Stimulated activated CD4-positive, alpha-beta T cell treated with anti-CD3 and anti-CD28 coated beads, TNF-alpha, amount 100 ng/mL, for 4 hours (primary cell): Measurements from ENCODE around the gene ENTPD8.

Experiments used
- DNase-seq, 3 experiments: peaks; one replicate each; pipeline ENCODE4 v3.0.0-alpha.2; 2020; ENCODE audit warnings: low read depth in 3 of 3

Gene ENTPD8, protein sequence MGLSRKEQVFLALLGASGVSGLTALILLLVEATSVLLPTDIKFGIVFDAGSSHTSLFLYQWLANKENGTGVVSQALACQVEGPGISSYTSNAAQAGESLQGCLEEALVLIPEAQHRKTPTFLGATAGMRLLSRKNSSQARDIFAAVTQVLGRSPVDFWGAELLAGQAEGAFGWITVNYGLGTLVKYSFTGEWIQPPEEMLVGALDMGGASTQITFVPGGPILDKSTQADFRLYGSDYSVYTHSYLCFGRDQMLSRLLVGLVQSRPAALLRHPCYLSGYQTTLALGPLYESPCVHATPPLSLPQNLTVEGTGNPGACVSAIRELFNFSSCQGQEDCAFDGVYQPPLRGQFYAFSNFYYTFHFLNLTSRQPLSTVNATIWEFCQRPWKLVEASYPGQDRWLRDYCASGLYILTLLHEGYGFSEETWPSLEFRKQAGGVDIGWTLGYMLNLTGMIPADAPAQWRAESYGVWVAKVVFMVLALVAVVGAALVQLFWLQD

DNA sequence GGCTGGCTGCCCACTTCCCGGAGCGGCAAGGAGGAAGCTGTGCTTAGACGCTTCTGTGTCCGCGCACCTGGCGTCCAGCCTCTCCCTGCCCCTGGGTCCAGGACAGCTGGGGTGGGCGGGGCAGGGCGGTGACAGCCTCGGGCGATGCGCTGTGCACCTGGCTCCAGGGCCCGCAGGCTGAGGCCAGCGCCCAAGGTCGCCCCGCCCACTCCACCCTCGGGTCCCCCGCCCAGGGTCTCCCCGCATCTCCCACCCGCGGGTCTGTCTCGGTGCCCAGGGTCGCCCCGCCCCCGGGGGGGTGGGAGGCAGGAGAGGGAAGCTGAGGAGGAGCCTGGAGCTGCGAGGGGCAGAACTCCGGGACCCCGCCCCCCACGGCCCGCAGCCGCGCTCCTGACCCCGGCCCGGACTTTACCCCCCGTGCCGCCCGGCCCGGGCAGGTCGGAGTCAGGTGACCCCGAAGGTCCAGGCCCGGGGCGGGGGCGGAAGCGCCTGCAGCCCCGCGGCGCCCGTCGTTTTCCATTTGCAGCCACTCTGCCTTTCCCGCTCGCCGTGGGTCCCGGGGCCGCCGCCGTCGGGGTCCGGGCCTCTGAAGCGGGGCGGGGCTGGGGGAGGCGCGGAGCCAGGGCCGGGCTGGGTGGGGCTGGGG is at the start of gene ENTPD8:
Gene ENTPD8, minus strand, starts transcription at position 69 of the 646 bp plus-strand sequence. CDS start 3,072 bp downstream, outside the sequence.
- DNase-seq = no peak

DNA sequence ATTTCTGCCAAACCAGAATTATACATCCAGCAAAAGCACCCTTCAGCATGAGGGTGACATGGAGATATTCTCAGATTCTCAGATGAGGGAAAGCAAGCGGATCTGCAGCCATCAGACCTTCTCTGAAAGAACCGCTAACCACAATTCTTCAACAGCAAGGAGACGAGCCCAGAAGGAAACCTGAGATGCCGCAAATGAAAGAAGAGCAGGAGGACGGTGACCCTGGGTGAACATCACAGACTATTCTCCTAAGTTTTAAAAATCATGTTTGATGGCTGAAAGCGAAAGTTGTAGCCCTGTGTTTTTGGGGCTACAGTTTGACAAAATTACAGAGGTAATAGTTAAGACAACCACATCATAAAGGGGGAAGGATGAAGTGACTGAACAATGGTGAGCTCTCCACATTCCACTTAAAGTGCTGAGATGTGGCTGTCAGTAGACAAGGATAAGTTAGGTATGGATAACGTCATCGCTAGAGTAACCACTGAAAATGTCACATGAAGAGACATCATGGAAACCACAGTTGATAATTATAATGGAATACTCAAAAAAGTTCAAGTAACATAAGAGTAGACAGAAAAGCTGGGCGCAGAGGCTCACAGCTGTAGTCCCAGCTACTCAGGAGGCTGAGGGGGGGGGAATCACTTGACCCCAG is 49.5 kb upstream of the ENTPD8 start:
- DNase-seq = no peak

DNA sequence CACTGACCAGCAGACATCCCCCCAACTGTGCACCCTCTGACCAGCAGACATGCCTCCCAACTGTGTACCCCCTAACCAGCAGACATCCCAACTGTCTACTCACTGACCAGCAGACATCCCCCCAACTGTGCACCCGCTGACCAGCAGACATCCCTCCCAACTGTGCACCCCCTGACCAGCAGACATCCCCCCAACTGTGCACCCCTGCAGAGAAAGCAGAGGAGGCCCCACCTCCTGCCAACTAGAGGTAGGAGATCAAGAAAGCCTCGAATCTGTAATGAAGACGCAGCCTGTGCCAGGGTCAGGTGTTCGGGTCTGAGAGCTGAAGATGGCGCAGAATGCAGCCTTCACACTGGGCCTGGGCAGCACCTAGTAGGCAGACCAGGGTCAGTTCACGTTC is 47.7 kb upstream of the ENTPD8 start:
- no peak for DNase-seq

DNA sequence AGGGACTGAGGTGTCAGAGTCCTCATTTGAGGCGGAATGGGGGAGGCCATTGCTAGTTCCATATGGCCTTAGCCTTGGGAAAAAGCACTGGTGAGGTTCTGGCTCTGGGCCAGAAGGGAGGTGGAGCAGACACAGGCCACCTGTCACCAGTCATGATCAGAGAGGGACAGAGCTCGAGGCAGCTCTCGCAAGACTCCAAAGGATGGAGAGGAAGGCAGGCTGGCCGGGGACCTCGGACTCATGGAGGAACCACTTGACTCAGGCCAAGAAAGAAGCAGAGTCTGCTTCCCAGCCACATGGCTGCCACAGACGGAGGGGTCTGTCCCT is 47.1 kb upstream of the ENTPD8 start:
- DNase-seq = no peak

DNA sequence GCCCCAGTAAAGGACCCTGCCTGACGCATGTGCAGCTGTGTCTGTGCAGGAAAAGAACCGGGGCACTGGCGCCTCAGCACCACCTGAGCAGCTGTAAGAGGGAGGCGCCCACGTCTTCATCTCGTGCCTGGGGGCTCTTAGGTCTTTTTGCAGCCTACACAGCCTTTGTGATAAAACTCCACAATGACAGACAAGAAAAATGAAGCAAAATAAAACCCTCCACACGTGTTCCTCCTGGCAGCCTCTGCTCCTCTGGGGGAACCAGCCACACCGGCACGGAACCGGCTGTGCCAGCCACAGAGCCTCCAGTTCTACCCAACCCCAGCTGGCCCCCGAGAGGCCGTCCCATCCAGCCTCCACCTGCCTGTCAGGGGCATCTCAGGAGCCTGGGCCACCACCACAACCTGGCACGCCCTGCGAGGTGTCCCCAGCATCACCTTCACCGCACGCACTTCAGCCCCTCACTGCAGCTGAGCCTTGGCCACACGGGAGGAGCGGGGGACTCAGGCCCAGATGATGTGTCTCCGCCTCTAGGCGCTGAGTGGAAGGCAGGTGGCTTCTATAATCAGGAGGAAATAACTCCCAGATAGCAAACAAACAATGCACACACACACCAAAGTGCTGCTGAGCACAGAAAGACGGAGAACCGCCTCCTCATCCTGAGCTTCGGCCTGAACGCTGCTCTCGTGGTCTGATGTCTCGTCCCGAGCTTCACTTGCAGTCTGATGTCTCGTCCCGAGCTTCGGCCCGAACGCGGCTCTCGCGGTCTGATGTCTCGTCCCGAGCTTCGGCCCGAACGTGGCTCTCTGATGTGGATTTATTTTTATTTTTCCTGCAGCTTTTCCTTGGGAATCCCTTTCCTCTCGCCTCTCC is 46.5 kb upstream of the ENTPD8 start:
- DNase-seq = no peak

DNA sequence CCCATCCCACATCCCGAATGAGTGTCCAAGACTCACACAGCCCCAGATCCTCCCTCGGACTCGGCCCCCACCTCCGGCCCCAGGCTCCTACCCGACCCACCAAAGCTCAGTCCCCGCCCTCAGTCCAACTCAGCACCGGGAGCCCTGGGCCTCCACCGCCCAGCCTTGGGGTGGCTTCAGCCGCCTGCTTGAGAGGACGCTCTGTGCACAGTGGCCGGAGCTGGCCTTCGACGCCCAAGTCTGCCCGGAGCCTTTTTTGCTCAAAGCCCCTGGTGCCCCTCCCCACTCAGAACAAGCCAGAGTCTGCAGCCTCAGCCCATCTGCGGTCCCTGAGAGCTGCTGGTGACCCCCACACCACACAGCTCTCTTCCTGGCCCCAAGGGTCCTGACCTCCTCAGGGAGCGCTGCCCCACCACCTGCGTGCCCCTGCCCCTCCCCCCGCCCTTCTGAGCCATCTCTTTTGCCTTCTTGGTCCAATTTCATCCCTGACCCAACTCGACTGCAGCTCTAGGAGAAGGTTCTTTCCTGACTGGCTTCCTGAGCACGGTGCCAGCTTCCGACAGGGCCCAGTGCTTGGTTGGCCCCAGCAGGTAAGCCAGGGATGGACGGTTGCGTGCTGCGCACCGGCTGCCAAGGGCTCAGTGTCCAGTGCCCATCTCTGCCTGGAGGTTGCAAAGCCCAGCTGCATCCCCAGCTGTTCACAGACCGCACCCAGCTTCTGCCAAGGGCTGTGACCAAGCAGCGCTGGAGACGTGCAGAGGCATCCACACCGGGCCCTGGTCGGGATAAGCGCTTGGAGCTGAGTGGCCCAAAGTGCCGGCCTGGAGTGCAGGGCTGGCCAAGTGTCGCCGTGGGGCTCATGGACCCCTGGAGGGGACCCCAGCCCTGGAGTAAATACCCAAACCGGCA is 45.6 kb upstream of the ENTPD8 start:
- DNase-seq = no peak

DNA sequence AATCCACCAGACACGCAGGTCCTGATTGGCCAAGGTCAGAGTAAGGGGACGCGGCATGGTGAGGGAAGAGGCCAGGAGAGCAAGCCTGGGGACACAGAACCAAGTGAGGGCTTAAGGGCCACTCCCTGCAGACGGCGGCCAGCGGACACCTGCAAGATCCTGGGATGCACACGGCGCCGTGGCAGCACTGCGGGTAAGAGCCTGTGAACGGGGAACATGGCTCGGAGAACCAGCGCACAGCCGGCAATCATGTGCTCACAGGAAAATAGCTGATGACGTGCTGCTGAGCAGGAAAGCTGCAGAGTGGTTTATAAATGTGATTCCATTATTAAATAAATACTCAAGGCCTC is 45.0 kb upstream of the ENTPD8 start:
- DNase-seq = no peak

DNA sequence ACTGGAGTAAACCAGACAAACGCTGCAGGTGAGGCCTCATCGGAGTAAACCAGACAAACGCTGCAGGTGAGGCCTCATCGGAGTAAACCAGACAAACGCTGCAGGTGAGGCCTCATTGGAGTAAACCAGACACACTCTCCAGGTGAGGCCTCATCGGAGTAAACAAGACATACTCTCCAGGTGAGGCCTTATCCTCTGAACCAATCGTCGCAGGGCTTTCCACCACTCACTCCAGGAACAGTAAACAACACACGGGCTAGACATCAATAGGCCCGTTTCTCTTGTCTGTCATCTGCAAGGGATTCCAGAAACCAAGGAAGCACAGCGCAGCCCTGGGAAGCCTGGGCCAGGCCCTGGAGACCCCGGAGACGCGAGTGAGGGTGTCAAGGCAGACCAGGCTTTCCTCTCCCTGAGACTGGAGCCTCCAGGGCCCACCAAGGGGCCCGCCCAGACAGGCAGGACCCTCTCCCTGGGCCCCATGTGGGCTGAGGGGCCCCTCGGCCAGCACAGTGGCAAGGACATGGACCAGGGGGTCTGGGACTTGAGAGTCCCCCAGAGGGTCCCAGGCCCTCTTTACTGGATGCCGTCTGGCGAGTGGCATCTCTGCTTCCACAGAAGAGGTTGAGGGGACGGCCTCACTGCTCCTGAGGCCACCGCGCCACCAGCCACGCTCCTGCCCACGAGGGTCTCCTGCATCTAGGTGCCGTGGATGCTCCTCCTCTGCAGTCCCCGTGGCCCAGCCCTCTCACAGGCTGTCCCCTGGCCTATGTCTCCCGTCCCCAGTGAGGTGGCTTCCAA is 44.4 kb upstream of the ENTPD8 start:
- DNase-seq = no peak

DNA sequence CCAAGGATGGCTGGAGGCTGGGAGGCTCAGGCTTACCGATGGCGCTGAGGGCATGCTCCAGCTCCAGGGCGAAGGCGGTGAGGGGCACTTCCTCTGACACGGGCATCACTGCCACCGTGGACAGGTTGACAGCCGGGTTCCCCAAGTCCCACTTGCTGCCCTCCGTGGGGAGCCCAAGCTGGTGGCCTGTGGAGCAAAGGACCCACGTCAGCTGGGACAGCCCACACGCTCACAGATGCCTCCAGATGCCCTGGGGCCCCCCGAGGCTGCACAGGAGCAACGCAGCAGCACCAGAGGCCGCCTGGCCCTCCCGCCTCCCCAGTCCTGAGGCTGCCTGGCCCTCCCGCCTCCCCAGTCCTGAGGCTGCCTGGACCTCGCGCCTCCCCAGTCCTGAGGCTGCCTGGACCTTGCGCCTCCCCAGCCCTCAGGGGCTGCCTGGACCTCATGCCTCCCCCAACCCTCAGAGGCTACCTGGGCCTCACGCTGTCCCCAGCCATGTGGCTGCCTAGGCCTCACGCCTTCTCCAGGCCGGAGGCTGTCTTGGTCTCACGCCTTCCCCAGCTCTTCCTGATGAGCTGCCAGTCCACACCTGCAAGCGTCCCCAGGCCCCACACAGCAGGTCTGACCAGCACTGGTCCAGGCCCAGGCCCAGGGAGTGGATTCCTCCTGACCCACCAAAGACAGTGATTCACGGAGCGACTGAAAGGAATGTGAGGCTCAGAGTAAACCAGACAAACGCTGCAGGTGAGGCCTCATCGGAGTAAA is 43.6 kb upstream of the ENTPD8 start:
- DNase-seq = no peak

DNA sequence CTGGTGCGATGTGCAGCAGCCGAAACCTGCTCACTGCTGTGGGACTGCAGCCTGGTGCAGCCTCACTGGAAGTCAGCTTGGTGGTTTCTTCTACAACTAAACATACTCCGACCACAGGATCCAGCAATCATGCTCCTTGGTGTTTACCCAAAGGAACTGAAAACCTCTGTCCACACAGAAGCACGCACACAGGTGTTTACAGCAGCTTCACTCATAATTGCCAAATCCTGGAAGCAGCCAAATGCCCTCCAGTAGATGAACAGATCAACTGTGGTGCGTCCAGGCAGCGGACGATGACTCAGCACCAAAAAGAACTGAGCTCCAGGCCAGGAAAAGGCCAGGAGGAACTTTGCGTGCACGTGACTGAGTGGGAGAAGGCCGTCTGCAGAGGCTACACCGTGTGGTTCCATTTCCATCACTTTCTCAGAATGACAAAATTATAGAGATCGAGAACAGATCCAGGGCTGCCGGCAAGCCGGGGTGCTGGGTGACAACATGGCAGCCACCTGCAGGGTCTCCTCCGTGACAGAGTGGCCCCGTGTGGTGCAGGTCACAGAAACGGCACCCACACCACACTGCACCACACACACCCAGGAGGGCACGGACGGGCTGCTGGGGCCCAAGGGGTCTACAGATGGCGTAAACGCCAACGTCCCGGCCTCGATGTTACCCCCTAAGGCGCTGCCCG is 41.1 kb upstream of the ENTPD8 start:
- DNase-seq = no peak

DNA sequence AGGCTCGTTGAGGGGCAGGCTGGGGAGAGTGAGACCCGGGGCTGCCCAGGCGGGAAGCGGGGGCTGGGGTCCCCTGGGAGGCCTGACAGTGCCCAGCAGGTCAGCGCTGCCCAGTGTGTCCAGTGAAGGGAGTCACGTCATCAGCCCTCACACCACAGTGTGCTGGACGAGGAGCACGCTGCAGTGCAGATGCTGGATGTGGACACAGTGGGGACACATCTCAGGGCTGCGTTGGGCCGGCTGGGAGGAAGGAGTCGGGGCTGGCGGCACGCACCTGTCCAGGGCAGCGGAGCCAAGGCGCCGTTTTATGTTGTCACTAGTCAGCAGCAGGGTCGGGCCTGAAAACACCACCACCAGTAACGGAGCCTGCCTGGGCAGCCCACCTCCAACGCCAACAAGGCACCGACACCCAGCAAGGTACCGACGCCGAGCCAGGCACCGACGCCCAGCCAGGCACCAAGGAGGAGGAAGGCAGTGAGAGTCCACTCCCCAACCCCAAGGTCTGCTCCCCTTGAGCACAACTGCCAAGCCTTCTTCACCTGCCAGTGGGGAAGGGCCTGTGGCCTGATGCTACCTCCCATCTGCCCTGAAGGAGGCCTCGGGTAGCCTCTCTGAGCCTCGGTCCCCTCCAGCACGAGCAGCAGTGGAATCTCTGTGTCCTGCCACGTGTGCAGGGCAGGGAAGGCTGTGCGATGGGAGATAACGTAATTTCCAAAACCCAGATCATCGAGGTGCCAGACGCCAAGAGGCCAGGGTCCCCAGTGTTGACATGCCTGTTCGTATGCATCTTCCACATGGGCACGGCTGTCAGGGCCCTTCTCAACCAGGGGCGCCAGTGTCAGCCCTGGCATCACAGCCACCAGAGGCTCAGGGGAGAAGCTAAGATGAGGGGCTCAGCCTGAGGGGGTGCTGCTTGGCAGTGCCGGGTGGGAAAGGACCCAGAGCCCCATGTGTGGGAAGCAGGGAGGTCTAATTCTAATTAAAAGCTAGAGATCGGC is 39.8 kb upstream of the ENTPD8 start:
- DNase-seq = no peak

DNA sequence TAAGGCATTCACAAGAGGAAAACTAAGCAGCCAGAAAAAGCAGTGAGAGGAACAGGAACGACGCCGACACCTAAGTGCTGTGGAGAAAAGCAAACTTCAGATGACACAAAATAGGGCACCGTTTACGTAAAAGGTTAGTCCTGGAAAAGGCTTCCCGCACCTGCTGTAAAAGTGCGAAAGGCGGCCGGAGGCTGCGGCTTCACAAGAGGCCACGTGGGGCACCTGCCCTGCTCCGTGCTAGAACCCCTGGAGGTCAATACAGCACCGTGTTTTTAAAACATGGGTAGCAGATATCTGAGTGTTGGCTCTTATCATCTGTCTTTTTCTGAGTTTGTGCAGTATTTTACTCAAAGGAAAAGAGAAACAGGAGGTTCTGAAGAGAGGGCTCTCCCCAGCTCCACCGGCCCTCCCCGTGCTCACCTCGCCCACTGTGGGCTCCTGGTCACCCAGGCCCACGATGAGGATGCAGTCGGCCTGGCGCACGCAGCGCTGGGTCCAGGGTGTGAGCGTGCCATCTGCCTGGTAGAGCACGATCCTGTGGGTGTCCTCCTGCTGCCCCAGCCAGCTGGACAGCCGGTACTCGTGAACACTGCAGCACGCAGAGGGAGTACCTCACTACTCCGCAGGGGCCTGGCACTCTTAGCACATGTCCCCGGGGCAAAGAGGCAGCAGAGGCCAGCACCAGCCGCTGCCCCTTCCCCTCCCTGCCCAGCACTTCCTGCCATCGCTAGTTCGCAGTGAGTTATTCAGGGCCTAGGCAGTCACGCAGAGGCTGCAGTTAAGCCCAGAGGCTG is 38.9 kb upstream of the ENTPD8 start:
- DNase-seq = no peak

DNA sequence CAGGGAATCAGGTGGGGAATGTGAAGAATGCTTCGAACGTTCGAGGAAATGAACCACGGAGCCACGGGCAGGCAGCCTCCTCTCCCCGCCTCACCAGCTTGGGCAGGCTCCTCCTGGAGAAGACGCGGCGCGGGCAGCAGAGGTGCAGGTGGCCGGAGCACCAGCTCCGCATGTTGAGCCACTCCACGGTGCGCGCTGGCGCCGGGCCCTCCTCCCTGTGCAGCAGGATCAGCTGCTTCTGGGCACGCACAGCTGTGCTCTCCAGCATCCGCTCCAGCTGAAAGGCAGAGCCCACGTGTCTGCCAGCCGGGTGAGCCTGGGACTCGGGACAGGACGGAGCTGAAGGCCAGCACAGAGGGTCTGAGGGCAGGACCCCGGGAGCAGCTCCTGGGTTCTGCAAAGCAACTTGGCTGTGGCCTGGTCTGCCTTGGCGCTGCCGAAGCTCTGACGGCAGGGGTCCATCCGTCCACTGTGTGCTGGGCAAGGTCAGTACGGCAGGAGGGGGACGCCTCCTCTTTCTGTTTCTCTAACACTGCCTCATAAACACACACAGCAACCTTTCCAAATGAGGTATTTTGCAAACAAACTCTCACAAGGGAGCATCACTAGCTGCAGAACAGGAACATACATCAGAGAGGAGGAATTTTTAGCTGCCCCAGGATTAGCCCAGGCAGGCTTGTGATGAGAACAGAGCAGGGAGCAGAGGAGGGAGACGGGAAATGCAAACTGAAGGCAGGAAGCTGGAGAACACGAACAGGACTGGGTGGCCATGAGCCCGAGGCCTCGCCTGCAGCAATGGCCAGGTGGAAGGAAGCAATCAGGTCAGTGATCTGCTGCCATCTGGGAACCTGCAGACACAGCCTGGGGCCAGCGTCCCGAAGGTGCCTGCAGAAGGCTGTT is 38.1 kb upstream of the ENTPD8 start:
- no peak for DNase-seq

DNA sequence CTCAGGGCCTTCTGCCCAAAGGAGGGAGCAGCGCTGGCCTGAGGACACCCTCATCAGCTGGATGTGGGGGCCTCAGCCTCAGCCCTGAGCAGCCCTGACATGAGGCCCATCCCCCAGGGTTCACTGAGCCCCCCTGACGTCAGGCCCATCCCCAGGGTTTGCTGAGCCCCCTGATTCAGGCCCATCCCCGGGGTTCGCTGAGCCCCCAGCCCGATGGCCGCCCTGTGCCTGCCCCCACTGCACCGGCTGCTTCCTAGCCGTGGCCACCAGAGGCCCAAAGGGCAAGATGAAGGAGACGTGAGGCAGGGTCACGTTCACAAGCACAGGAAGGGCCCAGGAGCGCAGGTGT is 37.4 kb upstream of the ENTPD8 start:
- DNase-seq = no peak

DNA sequence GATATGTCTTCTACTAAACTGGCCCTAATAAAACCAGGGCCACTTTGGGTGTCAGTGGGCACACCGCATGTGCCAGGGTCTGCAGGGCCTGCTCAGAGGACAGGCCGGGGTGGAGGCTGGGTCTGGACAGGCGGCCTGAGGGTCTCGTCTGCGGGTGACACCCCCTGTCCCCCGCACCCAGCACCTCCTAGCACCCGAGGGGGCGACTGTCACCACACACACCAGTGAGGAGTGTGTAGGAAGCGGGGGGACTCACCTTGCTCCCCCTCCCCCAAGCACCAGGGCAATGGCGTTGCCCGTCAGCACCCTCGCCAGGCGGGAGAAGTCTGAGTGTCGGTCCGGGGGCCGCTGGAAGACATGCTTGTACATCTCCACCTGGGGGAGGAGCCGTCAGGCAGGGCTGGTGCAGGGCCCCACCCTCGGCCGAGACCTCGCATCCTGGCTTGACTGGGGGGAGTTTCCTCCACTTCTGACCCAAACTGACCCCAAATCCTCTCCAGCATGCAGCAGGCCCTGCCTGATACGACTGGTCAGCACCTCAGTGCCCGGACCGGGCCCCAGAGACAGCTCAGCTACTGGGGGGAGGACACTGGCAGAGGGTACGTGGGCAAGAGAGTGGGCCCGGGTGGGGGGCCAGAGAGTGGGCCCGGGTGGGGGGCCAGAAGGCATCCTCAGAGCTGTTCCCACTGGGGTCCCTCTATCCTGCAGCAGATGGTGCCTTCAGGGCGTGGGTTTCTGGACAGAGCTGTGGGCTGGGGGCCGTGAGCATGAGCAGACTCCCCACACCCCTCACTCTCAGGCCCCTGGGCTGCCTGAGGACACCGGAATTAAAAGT is 36.8 kb upstream of the ENTPD8 start:
- no peak for DNase-seq
